ENCODE data around the gene FOXK2. TPM values are rescaled to one million over a fixed set of nuclear protein-coding genes. Genes with fewer than 3 reads are reported as not detected.
"Not testable (repeated sequence)": the region's sequence is repeated elsewhere in the genome, so short reads cannot be mapped to it uniquely, and the experiment has no call there.

The FOXK2 gene
- total RNA-seq, 3 donors from 2014 or later: 25.0 to 48.6 (median 36.7) TPM

- no peak for TF ChIP-seq CTCF (IDR thresholded peaks at IDR 0.05)
- no peak for TF ChIP-seq POLR2A (IDR thresholded peaks at IDR 0.05)
- no peak for TF ChIP-seq POLR2AphosphoS5 (IDR thresholded peaks at IDR 0.05)
- Histone ChIP-seq H3K36me3 (peaks cover 10% of the 10 kb centered on the region), H3K27ac (peak overlapping the region in 1 of 2 donors; percentile 60)
Observed at GRCh38 chr17:82582709-82583108, 63.2 kb downstream of the FOXK2 start.

GRCh38 chr17:82583720-82584234, 64.2 kb downstream of the FOXK2 start:
- no peak for DNase-seq (ENCODE audit: low spot score in 2 of 2)
- TF ChIP-seq POLR2AphosphoS5 (IDR thresholded peaks at IDR 0.05): peak in 1 of 3 donors; percentile 11
- no peak for TF ChIP-seq POLR2A (IDR thresholded peaks at IDR 0.05)
- TF ChIP-seq CTCF (IDR thresholded peaks at IDR 0.05): no peak
- no peak overlapping the region for H3K4me3 ChIP-seq
- no peaks in the 10 kb centered on the region for H3K9me3 ChIP-seq
- peak overlapping the region; percentile 54 to 60 for H3K27ac ChIP-seq
- H3K27me3 ChIP-seq: no peaks in the 10 kb centered on the region
- no peaks in the 10 kb centered on the region for H3K4me1 ChIP-seq
- intact Hi-C loops (cut with DNase I; ENCODE audit: low total_unique reads): no loop called here
- peaks cover 10% of the 10 kb centered on the region for H3K36me3 ChIP-seq

More at GRCh38 chr17:82582709-82583108, 63.2 kb downstream of the FOXK2 start:
- no peaks in the 10 kb centered on the region for H3K9me3 ChIP-seq
- H3K27me3 ChIP-seq: no peaks in the 10 kb centered on the region
- intact Hi-C loops (cut with DNase I; ENCODE audit: low total_unique reads): no loop called here
- H3K4me3 ChIP-seq: no peak overlapping the region
- no peak for DNase-seq (ENCODE audit: low spot score in 2 of 2)
- no peaks in the 10 kb centered on the region for H3K4me1 ChIP-seq

- H3K4me3 ChIP-seq: not testable (repeated sequence)
- H3K27ac ChIP-seq: peak overlapping the region; percentile 5 to 66
Observed at GRCh38 chr17:82585935-82586575, 66.5 kb downstream of the FOXK2 start.

GRCh38 chr17:82586576-82587233, 67.2 kb downstream of the FOXK2 start:
- no peak overlapping the region for H3K27ac ChIP-seq

More at GRCh38 chr17:82585935-82586575, 66.5 kb downstream of the FOXK2 start:
- H3K4me1 ChIP-seq; H3K9me3 ChIP-seq; intact Hi-C loops (cut with DNase I; ENCODE audit: low total_unique reads); H3K27me3 ChIP-seq: not testable (repeated sequence)
- H3K36me3 ChIP-seq: peaks cover 10% of the 10 kb centered on the region
- peak in 1 of 2 donors; percentile 42 for DNase-seq (ENCODE audit: low spot score in 2 of 2)

More at GRCh38 chr17:82586576-82587233, 67.2 kb downstream of the FOXK2 start:
- Histone ChIP-seq H3K4me3 (no peak overlapping the region), H3K9me3 (no peaks in the 10 kb centered on the region), H3K4me1 (peaks cover 0 to 3% of the 10 kb centered on the region in 2 donors), H3K27me3 (no peaks in the 10 kb centered on the region), H3K36me3 (peaks cover 10% of the 10 kb centered on the region)
- no peak for DNase-seq (ENCODE audit: low spot score in 2 of 2)
- intact Hi-C loops (cut with DNase I; ENCODE audit: low total_unique reads): no loop called here
- TF ChIP-seq CTCF (IDR thresholded peaks at IDR 0.05): no peak
- no peak for TF ChIP-seq POLR2AphosphoS5 (IDR thresholded peaks at IDR 0.05)
- no peak for TF ChIP-seq POLR2A (IDR thresholded peaks at IDR 0.05)

All from breast epithelium (tissue), 4 donors.